ENCODE results near the gene TAF11L9. TPM values are rescaled to one million over a fixed set of nuclear protein-coding genes. Genes with fewer than 3 reads are reported as not detected.
"Not testable (repeated sequence)": the region's sequence is repeated elsewhere in the genome, so short reads cannot be mapped to it uniquely, and the experiment has no call there.

The TAF11L9 gene
- total RNA-seq, result not detected

GRCh38 chr5:17594255-17594654 lies at the start of gene TAF11L9:
Gene TAF11L9, minus strand, starts transcription at chr5:17594394.
- DNase-seq (ENCODE audit: low spot score), result not testable (repeated sequence)

- DNase-seq (ENCODE audit: low spot score), result no peak
These were observed 40.0 kb upstream of the TAF11L9 start, which contains the start of gene TAF11L14 for GRCh38 chr5:17634160-17634559. Gene TAF11L14, plus strand, starts transcription at chr5:17634460.

- not testable (repeated sequence) for DNase-seq (ENCODE audit: low spot score)
These were observed 37.6 kb upstream of the TAF11L9 start, which contains the start of gene TAF11L13 for GRCh38 chr5:17631788-17632187. Gene TAF11L13, plus strand, starts transcription at chr5:17632088.

GRCh38 chr5:17625686-17626085 lies 31.5 kb upstream of the TAF11L9 start:
- no peak for DNase-seq (ENCODE audit: low spot score)

- no peak for DNase-seq (ENCODE audit: low spot score)
These were observed 26.4 kb upstream of the TAF11L9 start for GRCh38 chr5:17620627-17621026.

GRCh38 chr5:17619354-17619753 lies 25.2 kb upstream of the TAF11L9 start:
- DNase-seq (ENCODE audit: low spot score), result no peak

GRCh38 chr5:17614872-17615605 lies 20.8 kb upstream of the TAF11L9 start:
- DNase-seq (ENCODE audit: low spot score), result no peak

GRCh38 chr5:17610092-17610491 lies 15.9 kb upstream of the TAF11L9 start, which contains the start of gene TAF11L12:
Gene TAF11L12, plus strand, starts transcription at chr5:17610392.
- not testable (repeated sequence) for DNase-seq (ENCODE audit: low spot score)

GRCh38 chr5:17607461-17607860 lies 13.3 kb upstream of the TAF11L9 start:
- DNase-seq (ENCODE audit: low spot score), result not testable (repeated sequence)

- DNase-seq (ENCODE audit: low spot score), result no peak
These were observed 10.8 kb upstream of the TAF11L9 start for GRCh38 chr5:17604951-17605350.

GRCh38 chr5:17603880-17604279 lies 9.7 kb upstream of the TAF11L9 start, which contains the start of gene TAF11L11:
Gene TAF11L11, plus strand, starts transcription at chr5:17604183.
- DNase-seq (ENCODE audit: low spot score), result not testable (repeated sequence)

GRCh38 chr5:17597728-17598127 lies 3.5 kb upstream of the TAF11L9 start, which contains the start of gene TAF11L10:
Gene TAF11L10, minus strand, starts transcription at chr5:17597828.
- DNase-seq (ENCODE audit: low spot score), result not testable (repeated sequence)

GRCh38 chr5:17590860-17591259 lies 3.3 kb downstream of the TAF11L9 start, which contains the start of gene TAF11L8:
Gene TAF11L8, minus strand, starts transcription at chr5:17590960.
- not testable (repeated sequence) for DNase-seq (ENCODE audit: low spot score)

- not testable (repeated sequence) for DNase-seq (ENCODE audit: low spot score)
These were observed 8.5 kb downstream of the TAF11L9 start, which contains the start of gene TAF11L7 for GRCh38 chr5:17585658-17586057. Gene TAF11L7, minus strand, starts transcription at chr5:17585758.

Other genes with a start within 250 kb of the TAF11L9 start
- not detected for gene TAF11L2, start 96.2 kb downstream of the TAF11L9 start, total RNA-seq
- gene TAF11L3, start 76.0 kb downstream of the TAF11L9 start, total RNA-seq, result not detected
- not detected for gene TAF11L4, start 72.6 kb downstream of the TAF11L9 start, total RNA-seq
- gene TAF11L5, start 69.2 kb downstream of the TAF11L9 start, total RNA-seq, result not detected
- not detected for gene TAF11L6, start 65.7 kb downstream of the TAF11L9 start, total RNA-seq
- not detected for gene TAF11L7, start 8.6 kb downstream of the TAF11L9 start, total RNA-seq
- gene TAF11L8, start 3.4 kb downstream of the TAF11L9 start, total RNA-seq, result not detected
- not detected for gene TAF11L10, start 3.4 kb upstream of the TAF11L9 start, total RNA-seq
- gene TAF11L11, start 9.8 kb upstream of the TAF11L9 start, total RNA-seq, result not detected
- not detected for gene TAF11L12, start 16.0 kb upstream of the TAF11L9 start, total RNA-seq
- not detected for gene TAF11L13, start 37.7 kb upstream of the TAF11L9 start, total RNA-seq
- not detected for gene TAF11L14, start 40.1 kb upstream of the TAF11L9 start, total RNA-seq

Measured in mucosa of gallbladder (tissue), 1 donor.